Kidney tubule cell (primary cell): ENCODE data around the gene CRYBB1.

Experiments used
- DNase-seq: peaks from one replicate; pipeline ENCODE4 v3.0.0-alpha.2; 2018; ENCODE audit warnings: low spot score

Gene CRYBB1

DNA sequence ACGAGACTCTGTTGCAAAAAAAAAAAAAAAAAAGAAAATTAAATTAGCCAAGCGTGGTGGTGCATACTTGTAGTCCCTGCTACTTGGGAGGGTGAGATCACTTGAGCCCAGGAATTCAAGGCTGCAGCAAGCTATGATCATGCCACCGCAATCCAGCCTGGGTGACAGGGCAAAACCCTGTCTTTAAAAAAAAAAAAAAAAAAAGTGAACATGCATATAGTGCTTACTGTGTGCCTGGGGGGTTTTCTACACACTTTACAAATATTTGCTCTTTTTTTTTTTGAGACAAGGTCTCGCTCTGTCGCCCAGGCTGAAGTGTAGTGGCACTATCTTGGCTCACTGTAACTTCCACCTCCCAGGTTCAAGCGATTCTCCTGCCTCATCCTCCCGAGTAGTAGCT is 40.7 kb downstream of the CRYBB1 start:
- no peak for DNase-seq

DNA sequence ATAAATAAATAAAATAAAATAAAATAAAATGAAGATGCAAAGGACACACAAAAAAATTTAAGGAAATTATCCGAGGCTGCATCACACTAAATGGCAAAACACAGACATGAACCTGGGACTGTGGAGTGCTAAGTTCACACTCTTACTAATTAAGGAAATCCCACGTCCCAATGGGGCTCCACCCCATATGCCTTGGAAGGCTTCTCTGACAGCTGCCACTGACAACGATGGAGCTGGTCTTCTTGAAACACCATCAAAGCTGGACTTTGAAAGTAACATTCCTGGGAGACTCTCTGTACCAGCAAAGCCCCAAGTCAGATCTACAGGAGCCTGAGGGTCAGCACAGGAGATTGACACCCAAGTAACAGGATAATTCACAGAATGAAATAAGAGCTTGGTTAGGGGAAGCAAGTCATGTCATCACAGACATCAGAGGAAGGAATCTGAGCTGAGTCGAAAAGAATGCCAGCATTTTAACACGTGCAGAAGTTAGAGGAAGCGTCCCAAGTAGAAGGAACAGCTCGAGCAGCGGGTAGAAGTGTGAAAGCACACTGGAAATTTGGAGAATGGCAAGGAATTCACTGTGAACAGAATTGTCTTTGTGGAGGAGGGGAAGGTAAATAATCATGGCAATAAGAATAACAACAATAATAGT is 41.7 kb downstream of the CRYBB1 start:
- no peak for DNase-seq

DNA sequence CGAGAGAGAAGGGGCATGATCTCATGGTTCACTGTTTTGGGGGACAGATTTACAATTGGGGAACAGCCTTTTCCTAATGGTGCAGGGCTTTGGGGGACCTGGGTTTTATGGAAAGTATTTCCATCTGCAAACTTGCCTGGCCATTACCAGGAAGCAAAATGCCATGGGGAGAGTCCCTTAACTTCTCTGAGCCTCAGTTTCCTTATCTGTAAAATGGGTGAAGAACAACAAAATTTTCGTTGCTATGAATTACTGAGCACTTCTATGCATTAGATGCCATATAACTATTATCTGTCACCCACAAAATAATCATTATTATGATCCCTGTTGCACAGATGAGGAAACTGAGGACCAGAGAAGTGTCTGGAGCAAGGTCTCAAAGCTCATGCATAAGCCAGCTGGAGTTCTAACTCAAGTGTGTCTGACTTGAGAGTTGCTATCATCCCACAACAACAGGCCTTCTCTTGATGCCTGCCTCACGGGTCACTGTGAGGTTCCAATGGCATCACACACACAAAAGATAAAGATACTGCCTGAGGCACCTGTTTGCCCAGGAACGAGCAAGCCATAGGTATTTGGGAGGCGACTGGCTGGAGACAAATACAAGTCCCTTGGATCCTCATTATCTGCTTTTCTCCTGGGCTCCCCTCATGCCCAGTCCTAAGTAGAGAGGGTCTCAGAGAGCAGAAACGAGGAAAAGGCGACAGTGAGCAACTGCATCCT is 43.7 kb downstream of the CRYBB1 start:
- no peak for DNase-seq

DNA sequence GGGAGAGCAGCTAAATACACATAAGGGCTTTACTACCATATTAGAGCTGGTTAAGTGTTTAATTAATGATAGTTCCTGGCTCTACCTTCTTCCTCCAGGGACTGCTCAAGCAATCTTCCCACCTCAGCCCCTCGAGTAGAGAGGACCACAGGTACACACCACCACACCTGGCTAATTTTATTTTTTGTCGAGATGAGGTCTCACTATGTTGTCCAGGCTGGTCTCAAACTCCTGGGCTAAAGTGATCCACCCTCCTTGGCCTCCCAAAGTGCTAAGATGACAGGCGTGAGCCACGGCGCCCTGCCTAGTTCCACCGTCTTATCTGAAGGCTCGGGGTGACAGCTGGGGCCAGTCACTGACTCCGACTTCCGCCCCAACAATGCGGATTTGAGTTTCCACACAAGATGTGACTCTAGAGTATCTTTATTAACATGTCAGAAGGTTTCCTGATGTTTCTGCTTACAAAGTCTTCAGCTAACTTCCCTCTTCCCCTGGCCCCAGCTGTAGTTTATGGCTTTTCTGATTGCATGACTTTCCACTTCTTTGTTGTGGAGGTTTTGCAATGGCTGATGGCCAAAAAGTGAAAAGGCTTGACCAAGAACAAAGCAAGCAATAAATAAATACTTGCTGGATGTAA is 44.7 kb downstream of the CRYBB1 start:
- no peak for DNase-seq

DNA sequence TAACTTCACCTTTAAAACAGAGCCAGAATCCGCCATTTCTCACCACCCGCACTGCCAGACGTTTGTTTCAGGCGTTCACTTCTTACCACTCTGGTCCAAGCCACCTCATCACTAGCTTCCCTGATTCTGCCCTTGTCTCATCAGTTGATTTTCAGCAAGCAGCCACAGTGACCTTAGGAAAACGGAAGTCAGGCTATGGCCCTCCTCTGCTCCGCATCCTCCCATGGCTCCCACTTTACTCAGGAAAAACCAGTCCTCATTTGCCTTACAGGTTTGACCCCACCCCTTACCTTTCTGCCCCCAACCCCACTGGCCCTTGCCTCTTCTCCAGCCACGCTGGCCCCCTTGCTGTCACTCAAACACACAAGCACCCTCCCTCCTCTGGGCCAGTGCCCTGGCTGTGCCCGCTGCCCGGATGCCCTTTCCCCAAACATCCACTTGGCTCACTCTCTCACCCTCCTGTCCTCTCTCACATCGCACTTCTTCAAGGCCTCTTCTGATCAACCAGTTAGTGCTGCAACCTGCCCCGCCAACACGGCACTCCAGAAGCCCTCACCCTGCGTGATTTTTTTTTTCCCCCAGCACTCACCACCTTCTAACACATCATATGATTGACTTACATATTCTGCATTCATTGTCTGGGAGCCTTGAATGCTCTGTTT is 46.8 kb downstream of the CRYBB1 start:
- no peak for DNase-seq

DNA sequence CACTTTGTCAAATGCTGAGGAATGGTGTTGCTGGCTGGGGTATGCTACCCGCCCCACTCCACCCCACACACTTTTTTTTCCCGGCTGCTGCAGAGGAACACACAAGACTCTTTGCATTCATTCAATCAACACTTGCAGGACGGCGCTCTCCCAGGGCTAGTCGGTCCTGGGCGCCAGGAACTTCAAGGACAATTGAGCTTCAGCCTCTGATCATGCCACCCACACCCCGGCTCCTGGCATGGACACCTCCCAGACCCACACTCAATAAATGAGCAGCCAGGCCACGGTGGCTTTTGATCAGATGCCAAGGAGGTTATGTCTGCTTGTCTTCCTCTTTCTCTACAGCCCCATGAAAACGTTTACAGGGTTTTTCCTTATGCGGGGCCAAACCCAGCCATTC is 47.7 kb downstream of the CRYBB1 start:
- peak; percentile 11 for DNase-seq

DNA sequence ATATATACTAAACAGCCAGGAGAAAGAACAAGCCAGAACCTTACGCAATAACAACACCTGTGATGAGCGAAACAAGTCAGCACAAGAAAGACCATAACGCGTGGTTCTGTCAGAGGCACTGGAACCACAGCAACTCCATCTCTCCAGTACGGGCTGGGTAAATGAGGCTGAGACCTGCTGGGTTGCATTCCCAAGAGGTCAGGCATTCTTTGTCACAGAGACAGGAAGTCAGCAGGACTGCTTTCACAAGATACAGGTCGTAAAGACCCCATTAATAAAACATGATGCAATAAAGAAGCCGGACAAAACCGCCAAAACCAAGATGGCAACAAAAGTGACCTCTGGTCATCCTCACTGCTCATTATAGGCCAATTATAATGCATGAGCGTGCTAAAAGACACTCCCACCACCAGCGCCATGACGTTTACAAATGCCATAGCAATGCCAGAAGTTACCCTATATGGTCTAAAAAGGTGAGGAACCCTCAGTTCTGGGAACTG is 49.6 kb downstream of the CRYBB1 start:
- peak; percentile 66 for DNase-seq

DNA sequence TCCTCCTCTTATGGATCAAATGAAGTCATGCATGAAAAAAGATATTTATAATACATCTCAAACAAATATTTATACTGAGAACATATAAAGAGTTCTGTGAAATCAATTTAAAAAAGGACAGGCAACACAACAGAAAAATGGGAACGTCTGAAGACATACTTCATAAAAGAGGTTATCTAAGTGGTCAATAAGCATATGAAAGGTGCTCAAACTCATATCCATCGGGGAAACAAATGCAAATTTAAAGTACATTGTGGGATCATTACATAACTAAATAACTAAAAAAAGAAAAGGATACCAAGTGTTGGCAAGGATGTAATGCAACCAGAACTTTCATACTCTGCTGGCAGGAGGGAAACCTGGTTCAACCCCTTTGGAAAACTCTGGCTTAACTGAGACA is 50.2 kb downstream of the CRYBB1 start:
- DNase-seq, result no peak

DNA sequence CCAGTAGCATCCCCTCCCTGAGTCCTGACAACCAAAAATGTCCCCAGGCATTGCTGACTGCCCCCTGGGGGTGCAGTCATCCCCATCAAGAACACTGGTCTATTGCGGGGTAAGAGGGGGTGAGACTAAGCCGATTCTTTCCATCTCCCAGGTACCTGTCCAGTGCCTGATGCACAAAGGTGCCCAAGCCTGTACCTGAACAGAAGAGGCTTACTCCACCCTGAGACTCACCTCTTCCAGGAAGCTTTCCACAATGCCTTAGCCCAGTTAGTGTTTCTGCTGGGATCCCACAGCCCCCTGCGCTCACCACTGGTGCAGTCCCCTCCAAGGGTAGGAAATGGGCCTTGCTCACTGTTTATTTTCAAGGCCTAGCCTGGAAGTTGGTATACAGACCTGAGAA is 50.8 kb downstream of the CRYBB1 start:
- DNase-seq, result no peak

DNA sequence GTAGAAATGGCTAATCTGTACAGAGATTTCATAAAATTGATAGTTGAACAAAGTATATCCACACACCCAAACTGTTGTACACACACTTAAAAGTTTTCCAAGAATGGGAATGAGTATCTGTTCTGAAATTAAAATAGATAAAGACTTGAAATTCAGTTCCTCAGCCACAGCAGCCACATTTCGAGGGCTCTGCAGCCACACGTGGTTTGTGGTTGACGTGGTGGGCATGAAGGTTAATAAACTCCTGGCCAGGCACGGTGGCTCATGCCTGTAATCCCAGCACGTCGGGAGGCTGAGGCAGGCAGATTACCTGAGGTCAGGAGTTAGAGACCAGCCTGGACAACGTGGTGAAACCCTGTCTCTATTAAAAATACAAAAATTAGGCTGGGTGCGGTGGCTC is 51.9 kb downstream of the CRYBB1 start:
- DNase-seq, result no peak

DNA sequence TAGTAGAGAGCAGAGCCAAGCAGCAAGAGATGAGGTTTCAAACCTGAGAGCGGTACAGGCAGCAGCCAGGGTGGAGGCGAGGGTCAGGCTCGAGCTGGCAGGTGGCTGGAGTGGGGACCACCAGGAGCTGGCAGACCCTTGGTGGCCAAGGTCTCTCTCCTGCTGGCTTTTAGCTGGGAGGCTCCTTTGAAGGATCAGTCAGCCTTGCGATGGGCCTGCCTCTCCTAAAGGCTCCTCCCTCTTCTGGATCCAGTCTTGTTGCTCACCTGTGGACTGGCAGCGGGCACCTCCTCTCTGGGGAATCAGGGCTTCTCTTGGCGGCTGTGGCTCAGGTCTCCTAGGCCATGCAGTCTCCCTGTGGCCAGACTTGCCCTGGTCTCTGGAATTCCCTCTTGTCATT is 52.6 kb downstream of the CRYBB1 start:
- DNase-seq, result peak; percentile 18

DNA sequence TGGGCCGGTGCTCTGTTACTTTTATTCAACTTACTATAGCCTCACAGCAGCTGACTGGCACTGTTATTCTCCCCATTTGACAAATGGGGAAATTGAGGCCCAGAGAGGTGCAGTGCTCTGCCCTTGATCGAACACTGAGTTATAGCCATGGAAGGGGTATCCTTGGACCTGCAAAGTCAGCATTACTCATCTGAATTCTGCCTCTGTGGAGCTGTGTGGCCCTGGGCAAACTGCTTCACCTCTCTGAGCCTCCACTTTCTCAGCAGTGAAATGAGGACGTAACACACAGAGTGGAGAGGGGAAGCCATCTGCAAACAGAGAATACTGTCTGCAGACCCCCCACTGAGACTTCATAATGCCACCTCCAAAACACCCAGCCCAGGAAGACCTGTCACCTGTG is 53.2 kb downstream of the CRYBB1 start:
- DNase-seq, result no peak

DNA sequence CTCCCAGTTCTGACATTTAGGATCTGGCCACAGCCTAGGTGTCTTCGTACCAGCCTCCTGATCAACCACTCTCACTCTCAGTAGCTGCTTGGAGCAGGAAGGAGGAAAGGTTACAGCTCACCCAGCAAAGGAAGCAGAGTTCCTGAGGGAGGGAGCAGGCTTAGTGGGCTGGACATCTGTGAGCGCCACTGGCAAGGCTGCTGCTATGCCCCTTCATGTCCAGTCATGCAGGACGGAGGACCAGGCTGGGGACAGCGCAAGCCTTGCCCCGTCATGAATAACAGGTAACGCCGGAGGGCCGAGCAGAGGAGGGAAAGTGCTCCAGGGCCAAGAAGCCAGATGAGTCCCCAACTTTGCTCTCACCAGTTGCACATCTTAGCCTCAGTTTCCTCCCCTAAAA is 53.6 kb downstream of the CRYBB1 start:
- peak; percentile 68 for DNase-seq

DNA sequence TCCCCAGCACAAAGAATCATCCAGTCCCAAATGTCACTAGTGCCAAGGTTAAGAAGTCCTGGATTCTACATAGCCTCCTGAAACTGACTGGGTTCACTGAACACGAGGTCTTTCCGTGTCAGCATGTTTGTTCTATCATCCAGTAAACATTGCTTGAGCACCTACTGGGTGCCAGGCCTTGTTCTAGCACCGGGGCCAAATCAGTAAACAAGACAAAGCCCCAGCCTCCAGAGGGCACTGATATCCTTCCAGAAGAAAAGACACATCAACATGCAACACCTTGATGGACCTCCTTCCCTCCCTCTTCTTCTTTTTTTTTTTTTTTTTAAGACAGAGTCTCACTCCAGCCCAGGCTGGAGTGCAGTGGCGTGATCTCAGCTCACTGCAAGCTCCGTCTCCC is 54.8 kb downstream of the CRYBB1 start:
- DNase-seq, result no peak

DNA sequence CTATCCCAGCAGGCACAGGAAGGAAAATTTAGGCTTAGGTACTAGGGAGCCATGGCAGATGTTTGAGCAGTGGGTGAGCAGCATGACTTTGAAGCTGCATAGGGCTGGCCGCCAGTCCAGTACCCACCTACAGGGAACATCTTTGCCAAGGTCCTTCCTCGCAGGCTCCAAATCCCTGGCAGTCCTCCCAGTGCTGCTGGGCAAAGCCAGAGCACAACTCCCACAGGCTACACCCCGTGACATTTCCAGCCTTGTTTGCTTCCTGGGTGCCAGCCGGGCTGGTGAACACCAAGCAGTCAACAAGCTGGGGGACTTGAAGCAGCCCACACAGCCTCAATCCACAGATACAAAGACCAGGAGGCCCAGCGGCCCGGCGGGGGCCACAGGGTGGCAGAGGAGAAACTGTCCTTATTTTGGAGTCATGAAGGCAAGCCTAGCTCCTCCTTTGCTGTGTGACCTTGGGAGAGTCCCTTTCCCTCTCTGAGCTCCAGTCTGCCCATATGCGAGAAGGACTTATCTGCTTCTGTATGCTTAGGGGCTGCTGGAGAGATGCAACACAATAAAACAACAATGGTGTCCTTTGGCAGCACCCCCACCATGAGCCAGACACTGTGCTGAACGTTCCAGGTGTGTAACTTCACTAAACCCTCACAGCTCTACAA is 55.9 kb downstream of the CRYBB1 start:
- DNase-seq, result no peak

DNA sequence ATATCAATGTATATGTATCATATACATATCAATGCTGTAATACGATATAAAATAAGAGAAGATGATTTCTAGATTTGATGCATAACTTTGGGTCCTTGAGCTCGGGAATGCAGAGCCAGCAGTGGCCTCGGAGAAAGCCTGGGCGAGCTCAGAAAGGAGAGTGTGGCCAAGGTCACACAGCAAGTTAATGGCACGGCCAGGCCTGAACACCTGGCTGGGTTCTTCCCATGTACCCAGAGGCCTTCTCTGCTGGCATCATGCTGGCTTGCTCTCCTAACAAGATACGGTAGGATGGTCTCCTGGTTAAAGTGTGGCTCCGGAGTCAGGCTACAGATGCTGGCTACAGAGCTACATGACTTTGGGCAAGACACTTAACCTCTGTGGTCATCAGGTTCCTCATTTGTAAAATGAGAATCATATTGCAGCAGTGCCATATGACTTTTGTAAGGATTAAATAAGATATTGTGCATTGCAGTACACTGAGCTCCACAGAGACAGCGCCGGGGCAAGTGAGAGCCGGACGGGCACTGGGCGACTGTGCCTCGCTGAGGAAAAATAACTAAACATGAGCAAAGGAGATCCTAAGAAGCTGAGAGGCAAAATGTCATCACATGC is 57.8 kb downstream of the CRYBB1 start:
- no peak for DNase-seq

DNA sequence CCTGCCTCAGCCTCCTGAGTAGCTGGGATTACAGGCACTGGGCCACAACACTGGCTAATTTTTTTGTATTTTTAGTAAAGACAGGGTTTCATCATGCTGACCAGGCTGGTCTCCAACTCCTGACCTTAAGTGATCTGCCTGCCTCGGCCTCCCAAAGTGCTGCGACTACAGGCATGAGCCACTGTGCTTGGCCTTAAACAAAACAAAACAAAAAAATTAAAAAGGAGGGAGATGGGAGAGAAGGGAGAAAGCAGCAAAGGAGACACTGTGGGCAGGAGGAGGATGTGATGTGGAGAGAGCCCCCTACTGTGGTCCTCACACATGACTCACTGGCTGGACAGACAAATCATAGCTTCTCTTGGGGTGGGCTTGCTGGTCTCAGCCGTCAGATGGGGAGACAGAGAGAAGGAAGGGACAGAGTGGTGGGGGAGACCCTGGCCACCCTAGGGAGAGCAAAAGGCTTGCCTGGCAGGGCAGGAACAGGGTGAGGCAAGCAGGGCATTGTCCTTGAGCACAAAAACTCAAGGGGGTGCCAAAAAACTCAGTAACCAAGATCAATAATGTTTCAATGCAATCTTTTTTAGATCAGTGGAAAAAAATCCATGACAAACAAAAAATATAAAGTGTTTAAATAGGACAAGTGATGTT is 59.5 kb downstream of the CRYBB1 start:
- DNase-seq, result no peak

DNA sequence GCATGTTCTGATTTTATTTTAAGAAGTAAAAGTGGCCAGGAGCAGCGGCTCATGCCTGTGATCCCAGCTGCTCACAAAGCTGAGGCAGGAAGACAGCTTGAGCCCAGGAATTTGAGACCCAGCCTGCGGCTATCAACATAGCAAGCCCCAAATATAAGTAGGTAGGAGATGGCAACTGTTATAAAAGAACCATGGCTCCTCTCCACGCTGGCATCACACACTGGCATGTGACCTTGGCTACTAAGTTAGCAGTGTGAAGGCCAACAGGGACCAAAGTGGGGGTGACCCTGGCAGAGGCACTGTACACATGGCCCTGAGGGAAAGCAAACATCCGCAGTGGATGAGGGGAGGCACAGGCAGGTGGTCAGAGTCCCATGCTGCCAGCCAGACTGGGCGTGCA is 60.9 kb downstream of the CRYBB1 start:
- no peak for DNase-seq

DNA sequence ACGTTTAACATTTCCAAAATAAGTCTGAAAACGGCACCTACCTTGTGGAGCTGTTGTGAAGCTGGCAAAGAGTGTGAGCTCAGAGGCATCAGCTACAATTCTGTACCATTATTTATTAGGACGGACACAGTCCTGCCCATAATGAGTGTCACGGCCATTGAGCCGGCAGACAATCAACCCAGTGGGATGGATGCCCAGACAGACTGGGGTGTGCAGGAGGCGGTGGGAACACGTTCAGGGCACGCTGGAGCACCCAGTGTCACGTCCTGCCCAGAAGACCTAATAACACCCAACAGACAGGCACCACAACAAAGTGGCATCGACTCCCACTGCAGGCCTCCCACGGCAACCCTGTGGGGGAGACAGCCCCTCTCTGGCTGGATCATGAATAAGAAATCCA is 62.3 kb downstream of the CRYBB1 start:
- DNase-seq, result no peak

DNA sequence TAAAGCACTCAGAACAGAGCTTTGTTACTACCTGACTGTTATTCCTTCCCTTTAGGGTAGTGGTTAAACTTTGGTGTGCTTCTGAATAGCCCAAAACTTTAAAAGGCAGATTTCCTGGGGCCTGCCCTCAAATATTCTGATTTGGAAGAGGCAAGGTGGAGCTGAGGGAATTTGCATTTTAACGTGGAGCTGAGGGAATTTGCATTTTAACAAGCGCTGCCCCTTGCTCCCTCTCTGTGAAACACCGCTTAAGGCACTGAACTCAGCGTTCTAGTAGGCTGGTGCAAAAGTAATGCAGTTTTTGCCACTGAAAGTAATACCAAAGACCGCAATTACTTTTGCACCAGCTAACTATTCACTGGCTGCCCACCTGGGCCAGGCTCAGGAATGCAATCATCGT is 62.9 kb downstream of the CRYBB1 start:
- no peak for DNase-seq

DNA sequence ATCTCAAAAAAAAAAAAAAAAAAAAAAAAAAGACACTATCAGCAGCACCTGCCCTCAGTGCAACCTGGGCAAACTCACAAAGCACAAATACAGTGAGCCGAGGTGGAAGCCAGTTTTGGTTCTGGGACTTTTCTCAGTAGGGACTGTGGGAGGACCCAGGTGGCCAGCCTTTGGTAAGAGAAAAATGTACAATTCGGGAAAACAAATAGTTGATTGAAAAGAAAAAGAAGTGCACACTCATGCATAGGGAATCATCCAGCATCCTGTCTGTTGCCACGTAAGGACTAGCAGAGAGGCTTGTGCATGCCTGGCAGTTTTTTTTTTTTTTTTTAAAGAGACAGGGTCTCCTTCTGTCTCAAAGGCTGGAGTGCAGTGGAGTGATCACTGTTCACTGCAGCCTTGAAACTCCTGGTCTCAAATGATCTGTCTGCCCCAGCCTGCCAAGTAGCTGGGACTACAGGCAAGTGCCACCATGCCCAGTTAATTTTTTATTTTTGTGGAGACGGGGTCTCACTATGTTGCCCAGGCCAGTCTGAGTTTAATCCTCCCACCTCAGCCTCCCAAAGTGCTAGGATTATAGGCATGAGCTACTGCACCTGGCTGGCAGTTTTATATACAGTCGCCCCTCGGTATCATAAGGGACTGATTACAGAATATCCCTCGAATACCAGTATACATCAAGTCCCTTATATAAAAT is 64.6 kb downstream of the CRYBB1 start:
- DNase-seq, result peak; percentile 69
